ENCODE data around the gene RINL. TPM values are rescaled to one million over a fixed set of nuclear protein-coding genes. Genes with fewer than 3 reads are reported as not detected.
A peak's percentile ranks its signal among the peaks of the same experiment; 100 is the strongest.

RINL gene
- total RNA-seq, 1 donor from 2014 or later, result 3.7 TPM

GRCh38 chr19:38843175-38843758 is 34.8 kb downstream of the RINL start:
- no peak overlapping the region for H3K4me3 ChIP-seq (ENCODE audit: low read length in 3 of 3)
- H3K9ac ChIP-seq (ENCODE audit: low read depth in 1 of 3, low read length in 3 of 3), result peak overlapping the region in 2 of 3 donors; percentile 16 to 40
- H3K27me3 ChIP-seq (ENCODE audit: control insufficient read depth in 3 of 3, insufficient read depth in 3 of 3, low read length in 3 of 3), result no peaks in the 10 kb centered on the region
- no peaks in the 10 kb centered on the region for H3K9me3 ChIP-seq (ENCODE audit: control insufficient read depth in 3 of 3, low read length in 3 of 3)
- H3K27ac ChIP-seq (ENCODE audit: low read depth, low read length), result peak overlapping the region; percentile 100
- H3K4me1 ChIP-seq (ENCODE audit: control insufficient read depth in 3 of 3, insufficient read depth in 3 of 3, low read length in 3 of 3), result peaks cover 70 to 92% (median 86%) of the 10 kb centered on the region in 3 donors
- peaks cover 83 to 90% (median 86%) of the 10 kb centered on the region in 3 donors for H3K36me3 ChIP-seq (ENCODE audit: control insufficient read depth in 3 of 3, insufficient read depth in 3 of 3, low read length in 3 of 3)

GRCh38 chr19:38842439-38843174 is 35.5 kb downstream of the RINL start:
- peak overlapping the region in 1 of 3 donors; percentile 40 for H3K9ac ChIP-seq (ENCODE audit: low read depth in 1 of 3, low read length in 3 of 3)
- peak overlapping the region; percentile 100 for H3K27ac ChIP-seq (ENCODE audit: low read depth, low read length)
- no peaks in the 10 kb centered on the region for H3K9me3 ChIP-seq (ENCODE audit: control insufficient read depth in 3 of 3, low read length in 3 of 3)
- H3K4me1 ChIP-seq (ENCODE audit: control insufficient read depth in 3 of 3, insufficient read depth in 3 of 3, low read length in 3 of 3), result peaks cover 70 to 92% (median 86%) of the 10 kb centered on the region in 3 donors
- no peaks in the 10 kb centered on the region for H3K27me3 ChIP-seq (ENCODE audit: control insufficient read depth in 3 of 3, insufficient read depth in 3 of 3, low read length in 3 of 3)
- peak overlapping the region in 1 of 3 donors; percentile 22 for H3K4me3 ChIP-seq (ENCODE audit: low read length in 3 of 3)
- peaks cover 89 to 94% (median 90%) of the 10 kb centered on the region in 3 donors for H3K36me3 ChIP-seq (ENCODE audit: control insufficient read depth in 3 of 3, insufficient read depth in 3 of 3, low read length in 3 of 3)

- H3K36me3 ChIP-seq (ENCODE audit: control insufficient read depth in 3 of 3, insufficient read depth in 3 of 3, low read length in 3 of 3), result peaks cover 90 to 94% (median 90%) of the 10 kb centered on the region in 3 donors
- peak overlapping the region in 1 of 3 donors; percentile 40 for H3K9ac ChIP-seq (ENCODE audit: low read depth in 1 of 3, low read length in 3 of 3)
- peak overlapping the region; percentile 92 for H3K27ac ChIP-seq (ENCODE audit: low read depth, low read length)
- H3K4me3 ChIP-seq (ENCODE audit: low read length in 3 of 3), result peak overlapping the region in 1 of 3 donors; percentile 35
- H3K27me3 ChIP-seq (ENCODE audit: control insufficient read depth in 3 of 3, insufficient read depth in 3 of 3, low read length in 3 of 3), result no peaks in the 10 kb centered on the region
- no peaks in the 10 kb centered on the region for H3K9me3 ChIP-seq (ENCODE audit: control insufficient read depth in 3 of 3, low read length in 3 of 3)
- H3K4me1 ChIP-seq (ENCODE audit: control insufficient read depth in 3 of 3, insufficient read depth in 3 of 3, low read length in 3 of 3), result peaks cover 68 to 92% (median 86%) of the 10 kb centered on the region in 3 donors
Observed at GRCh38 chr19:38841787-38842438, 36.2 kb downstream of the RINL start.

- Histone ChIP-seq H3K36me3 (ENCODE audit: control insufficient read depth in 3 of 3, insufficient read depth in 3 of 3, low read length in 3 of 3) (peaks cover 88 to 93% (median 88%) of the 10 kb centered on the region in 3 donors), H3K9me3 (ENCODE audit: control insufficient read depth in 3 of 3, low read length in 3 of 3) (no peaks in the 10 kb centered on the region), H3K27ac (ENCODE audit: low read depth, low read length) (peak overlapping the region; percentile 92), H3K4me1 (ENCODE audit: control insufficient read depth in 3 of 3, insufficient read depth in 3 of 3, low read length in 3 of 3) (peaks cover 68 to 92% (median 85%) of the 10 kb centered on the region in 3 donors), H3K27me3 (ENCODE audit: control insufficient read depth in 3 of 3, insufficient read depth in 3 of 3, low read length in 3 of 3) (no peaks in the 10 kb centered on the region), H3K9ac (ENCODE audit: low read depth in 1 of 3, low read length in 3 of 3) (peak overlapping the region; percentile 4 to 80 (median 57)), H3K4me3 (ENCODE audit: low read length in 3 of 3) (peak overlapping the region in 1 of 3 donors; percentile 35)
Observed at GRCh38 chr19:38841180-38841766, 36.8 kb downstream of the RINL start.

GRCh38 chr19:38840583-38840968 is 37.5 kb downstream of the RINL start:
- Histone ChIP-seq H3K36me3 (ENCODE audit: control insufficient read depth in 3 of 3, insufficient read depth in 3 of 3, low read length in 3 of 3) (peaks cover 85 to 86% (median 86%) of the 10 kb centered on the region in 3 donors), H3K9me3 (ENCODE audit: control insufficient read depth in 3 of 3, low read length in 3 of 3) (no peaks in the 10 kb centered on the region), H3K27me3 (ENCODE audit: control insufficient read depth in 3 of 3, insufficient read depth in 3 of 3, low read length in 3 of 3) (no peaks in the 10 kb centered on the region), H3K27ac (ENCODE audit: low read depth, low read length) (peak overlapping the region; percentile 92), H3K9ac (ENCODE audit: low read depth in 1 of 3, low read length in 3 of 3) (peak overlapping the region; percentile 47 to 80 (median 62)), H3K4me1 (ENCODE audit: control insufficient read depth in 3 of 3, insufficient read depth in 3 of 3, low read length in 3 of 3) (peaks cover 68 to 92% (median 85%) of the 10 kb centered on the region in 3 donors), H3K4me3 (ENCODE audit: low read length in 3 of 3) (no peak overlapping the region)

- H3K9me3 ChIP-seq (ENCODE audit: control insufficient read depth in 3 of 3, low read length in 3 of 3), result no peaks in the 10 kb centered on the region
- H3K27me3 ChIP-seq (ENCODE audit: control insufficient read depth in 3 of 3, insufficient read depth in 3 of 3, low read length in 3 of 3), result no peaks in the 10 kb centered on the region
- peaks cover 65 to 92% (median 84%) of the 10 kb centered on the region in 3 donors for H3K4me1 ChIP-seq (ENCODE audit: control insufficient read depth in 3 of 3, insufficient read depth in 3 of 3, low read length in 3 of 3)
- peak overlapping the region; percentile 92 for H3K27ac ChIP-seq (ENCODE audit: low read depth, low read length)
- peaks cover 80 to 82% (median 80%) of the 10 kb centered on the region in 3 donors for H3K36me3 ChIP-seq (ENCODE audit: control insufficient read depth in 3 of 3, insufficient read depth in 3 of 3, low read length in 3 of 3)
- H3K4me3 ChIP-seq (ENCODE audit: low read length in 3 of 3), result no peak overlapping the region
- H3K9ac ChIP-seq (ENCODE audit: low read depth in 1 of 3, low read length in 3 of 3), result peak overlapping the region; percentile 47 to 80 (median 62)
Observed at GRCh38 chr19:38839816-38840582, 38.1 kb downstream of the RINL start.

- H3K9ac ChIP-seq (ENCODE audit: low read depth in 1 of 3, low read length in 3 of 3), result peak overlapping the region; percentile 41 to 74 (median 53)
- H3K36me3 ChIP-seq (ENCODE audit: control insufficient read depth in 3 of 3, insufficient read depth in 3 of 3, low read length in 3 of 3), result peaks cover 72 to 76% (median 73%) of the 10 kb centered on the region in 3 donors
- H3K4me1 ChIP-seq (ENCODE audit: control insufficient read depth in 3 of 3, insufficient read depth in 3 of 3, low read length in 3 of 3), result peaks cover 61 to 91% (median 81%) of the 10 kb centered on the region in 3 donors
- no peaks in the 10 kb centered on the region for H3K27me3 ChIP-seq (ENCODE audit: control insufficient read depth in 3 of 3, insufficient read depth in 3 of 3, low read length in 3 of 3)
- no peaks in the 10 kb centered on the region for H3K9me3 ChIP-seq (ENCODE audit: control insufficient read depth in 3 of 3, low read length in 3 of 3)
- peak overlapping the region; percentile 92 for H3K27ac ChIP-seq (ENCODE audit: low read depth, low read length)
- H3K4me3 ChIP-seq (ENCODE audit: low read length in 3 of 3), result peak overlapping the region in 1 of 3 donors; percentile 35
Observed at GRCh38 chr19:38838986-38839761, 38.9 kb downstream of the RINL start.

GRCh38 chr19:38838208-38838985 is 39.7 kb downstream of the RINL start:
- no peak overlapping the region for H3K4me3 ChIP-seq (ENCODE audit: low read length in 3 of 3)

More at GRCh38 chr19:38838208-38838985, 39.7 kb downstream of the RINL start:
- Histone ChIP-seq H3K27ac (ENCODE audit: low read depth, low read length) (peak overlapping the region; percentile 92), H3K4me1 (ENCODE audit: control insufficient read depth in 3 of 3, insufficient read depth in 3 of 3, low read length in 3 of 3) (peaks cover 59 to 83% (median 76%) of the 10 kb centered on the region in 3 donors), H3K27me3 (ENCODE audit: control insufficient read depth in 3 of 3, insufficient read depth in 3 of 3, low read length in 3 of 3) (no peaks in the 10 kb centered on the region), H3K9me3 (ENCODE audit: control insufficient read depth in 3 of 3, low read length in 3 of 3) (no peaks in the 10 kb centered on the region), H3K36me3 (ENCODE audit: control insufficient read depth in 3 of 3, insufficient read depth in 3 of 3, low read length in 3 of 3) (peaks cover 65 to 68% (median 65%) of the 10 kb centered on the region in 3 donors), H3K9ac (ENCODE audit: low read depth in 1 of 3, low read length in 3 of 3) (peak overlapping the region; percentile 7 to 74 (median 44))

Data from skeletal muscle tissue (tissue), 4 donors.